HepG2 (cell line): ENCODE measurements around the gene MACROD2. TPM values are rescaled to one million over a fixed set of nuclear protein-coding genes. Genes with fewer than 3 reads are reported as not detected.

Experiments used
- ATAC-seq: fragments of 200-7000 bp; cut with Tn5 transposase; 3 replicates; pipeline ENCODE4 v1.9.1; 2020; ENCODE audit warnings: mild to moderate bottlenecking, moderate library complexity
- BruUV-seq: library from RNA; stranded (reverse); fragments of 400-500 nt; replicated peaks from 2 replicates; lab custom pipeline; 2021; lab: Mats Ljungman, UMichigan
- CTCF ChIA-PET: fragments of 300-600 bp; formaldehyde crosslinking; extraction: SDS; loops from one replicate; lab custom pipeline; 2021; ENCODE audit warnings: low total read pairs, inconsistent platforms, low intra/inter-chr PET ratio; lab: Yijun Ruan, JAX
- POLR2A ChIA-PET: fragments of 350-600 bp; sonication (Branson Sonifier 250); formaldehyde crosslinking; loops from one replicate; lab custom pipeline; 2020; ENCODE audit warnings: antibody characterized with exemption, inconsistent platforms; lab: Yijun Ruan, JAX
- DNase-seq: peaks from one replicate; pipeline ENCODE4 v3.0.0-alpha.2; 2015; ENCODE audit warnings: low spot score
- FAIRE-seq: peaks from 3 replicates; lab custom pipeline; 2011; peaks lifted over from hg19 to GRCh38; lab: Jason Lieb, UNC
- H2AFZ ChIP-seq: one replicate; pipeline ENCODE4 v1.6.1; 2011; ENCODE audit warnings: low read length, inconsistent platforms
- H3K27ac ChIP-seq: fragments of 300-600 bp; 3 replicates; pipeline ENCODE4 v1.8.0; 2011; ENCODE audit warnings: mixed run types, mild to moderate bottlenecking, mixed read lengths, low read length, inconsistent platforms; ENCODE audit not compliant: insufficient read depth; ENCODE audit errors: extremely low read length
- H3K27me3 ChIP-seq, 2 experiments: fragments of 200-600 bp in 1 of 2; 2 replicates in 1 of 2; 3 replicates in 1 of 2; pipeline versions ENCODE4 v1.6.0 to v1.8.0; 2011; ENCODE audit warnings: low read length in 2 of 2, mild to moderate bottlenecking in 2 of 2, moderate library complexity in 2 of 2, inconsistent platforms in 1 of 2; ENCODE audit not compliant: insufficient read depth in 2 of 2, control insufficient read depth in 1 of 2
- H3K36me3 ChIP-seq, 2 experiments: fragments of 200-600 bp in 1 of 2; replicated peaks in 1 of 2; 2 replicates in 1 of 2; 3 replicates in 1 of 2; pipeline versions ENCODE4 v1.5.1 to v1.8.0; 2011; ENCODE audit warnings: low read length in 2 of 2, inconsistent platforms in 1 of 2; ENCODE audit not compliant: insufficient read depth in 2 of 2, control insufficient read depth in 1 of 2
- H3K4me1 ChIP-seq: 2 replicates; pipeline ENCODE4 v1.5.1; 2012; ENCODE audit warnings: low read length, inconsistent platforms; ENCODE audit not compliant: insufficient read depth
- H3K4me2 ChIP-seq: 2 replicates; pipeline ENCODE4 v1.6.0; 2011; ENCODE audit warnings: low read depth, low read length, inconsistent platforms
- H3K4me3 ChIP-seq, 3 experiments: fragments of 200-600 bp in 1 of 3; sonication (generic), shearing (Covaris generic) in 1 of 3; replicated peaks in 1 of 3; 2 replicates each; pipeline ENCODE4 v1.5.1; 2011 to 2016; ENCODE audit warnings: low read length in 3 of 3, inconsistent platforms in 2 of 3, low read depth in 2 of 3, mild to moderate bottlenecking in 2 of 3, control low read depth in 1 of 3, mixed read lengths in 1 of 3; ENCODE audit not compliant: insufficient read depth in 1 of 3
- H3K79me2 ChIP-seq: one replicate; pipeline ENCODE4 v1.6.1; 2011; ENCODE audit warnings: low read length, inconsistent platforms; ENCODE audit not compliant: insufficient read depth
- H3K9ac ChIP-seq: 2 replicates; pipeline ENCODE4 v1.6.0; 2011; ENCODE audit warnings: mild to moderate bottlenecking, low read depth, low read length, inconsistent platforms; ENCODE audit not compliant: insufficient read depth
- H3K9me3 ChIP-seq: 2 replicates; pipeline ENCODE4 v1.5.1; 2012; ENCODE audit warnings: mild to moderate bottlenecking, low read length
- H4K20me1 ChIP-seq: 2 replicates; pipeline ENCODE4 v1.6.0; 2011; ENCODE audit warnings: inconsistent platforms, mild to moderate bottlenecking, low read length, moderate library complexity; ENCODE audit not compliant: insufficient read depth
- ELF3 ChIP-seq: IDR thresholded peaks from 2 replicates; pipeline ENCODE4 v1.6.1; 2016; ENCODE audit warnings: missing genetic modification reagents, missing compliant biosample characterization
- ESRRA ChIP-seq: sonication (generic); formaldehyde crosslinking; IDR thresholded peaks from 2 replicates; pipeline ENCODE4 v1.5.1; 2020; ENCODE audit warnings: mild to moderate bottlenecking, low read depth, missing genetic modification reagents
- HNF4A ChIP-seq: sonication (generic); formaldehyde crosslinking; IDR thresholded peaks from 2 replicates; pipeline ENCODE4 v1.4.0; 2020; ENCODE audit warnings: missing genetic modification reagents
- NR2F1 ChIP-seq, 2 experiments: fragments of 450-650 bp in 1 of 2; formaldehyde crosslinking in 1 of 2; IDR thresholded peaks; 2 replicates each; pipeline versions ENCODE4 v1.5.0 to v1.6.1; 2016 to 2020; ENCODE audit warnings: mild to moderate bottlenecking in 1 of 2, missing compliant biosample characterization in 1 of 2, missing genetic modification reagents in 1 of 2, moderate library complexity in 1 of 2
- RFX1 ChIP-seq: fragments of 450-650 bp; IDR thresholded peaks from 2 replicates; pipeline ENCODE4 v1.6.1; 2017
- SP2 ChIP-seq: sonication (generic); formaldehyde crosslinking; IDR thresholded peaks from 2 replicates; pipeline ENCODE4 v1.5.1; 2020; ENCODE audit warnings: mild to moderate bottlenecking, missing genetic modification reagents
- ZNF232 ChIP-seq: sonication (generic); formaldehyde crosslinking; IDR thresholded peaks from 2 replicates; pipeline ENCODE4 v1.4.0; 2020; ENCODE audit warnings: missing genetic modification reagents, borderline replicate concordance
- ZNF557 ChIP-seq: sonication (generic); formaldehyde crosslinking; IDR thresholded peaks from 2 replicates; pipeline ENCODE4 v1.4.0; 2020; ENCODE audit warnings: missing genetic modification reagents
- ZNF644 ChIP-seq: IDR thresholded peaks from 2 replicates; pipeline ENCODE4 v1.6.1; 2016; ENCODE audit warnings: low read depth
- ZNF674 ChIP-seq: sonication (generic); formaldehyde crosslinking; IDR thresholded peaks from 2 replicates; pipeline ENCODE4 v1.5.0; 2020; ENCODE audit warnings: low read depth, mild to moderate bottlenecking, missing genetic modification reagents
- ZNF761 ChIP-seq: sonication (generic); formaldehyde crosslinking; conservative IDR thresholded peaks from 2 replicates; pipeline ENCODE4 v1.4.0; 2020; ENCODE audit warnings: mild to moderate bottlenecking, missing genetic modification reagents
- WGBS: methylation state at CpG from one replicate; pipeline ENCODE4 v1.1.6; 2017; ENCODE audit warnings: low lambda C conversion rate; 5-methylcytosine and 5-hydroxymethylcytosine counted together
- in situ Hi-C: cut with HindIII; loops from 2 replicates; pipeline ENCODE4 v1.10.0; 2017; ENCODE audit warnings: low pct_unique_long_range_greater_than_20kb; ENCODE audit not compliant: extremely low pct_ligation_motif_present
- intact Hi-C: fragments of 100-400 bp; cut with micrococcal nuclease; formaldehyde crosslinking; loops from one replicate; pipeline ENCODE4 v1.10.0; 2022; ENCODE audit not compliant: unreplicated experiment
- polyA plus RNA-seq, 8 experiments: library from polyadenylated mRNA; depleted of rRNA in 3 of 8; stranded (reverse) in 7 of 8; unstranded in 1 of 8; fragments of >200 nt; fragmentation: Illumina TruSeq in 4 of 8; extraction: Trizol in 4 of 8; gene quantifications; 2 replicates each; pipeline versions ENCODE4 v1.2.1 to v1.2.3, GENCODE V29; 2011 to 2016; ENCODE audit warnings: low read depth in 4 of 8, missing spikeins in 1 of 8, mixed read lengths in 1 of 8; ENCODE audit not compliant: insufficient read depth in 1 of 8
- total RNA-seq, 5 experiments: library from RNA; depleted of rRNA; stranded (reverse); fragments of >200 nt; fragmentation: Illumina TruSeq; extraction: Trizol; gene quantifications; 2 replicates each; pipeline ENCODE4 v1.2.3, GENCODE V29; 2016; ENCODE audit warnings: low read depth in 1 of 5
- TF ChIP-seq, protein P1 (sequence below): IDR thresholded peaks from 2 replicates; pipeline ENCODE4 v1.4.0; 2020; ENCODE audit warnings: mild to moderate bottlenecking, missing genetic modification reagents
- TF ChIP-seq, protein P2 (sequence below), 2 experiments: fragments of 450-650 bp in 1 of 2; sonication (generic) in 1 of 2; formaldehyde crosslinking in 1 of 2; IDR thresholded peaks; 2 replicates each; pipeline versions ENCODE4 v1.6.1 to v1.8.0; 2016 to 2022; ENCODE audit warnings: antibody characterized with exemption in 1 of 2, mild to moderate bottlenecking in 1 of 2, missing genetic modification reagents in 1 of 2

Gene MACROD2
- total and polyA plus RNA-seq, 2 of the 13 experiments (the other 11 are each of a cell fraction or from before 2014, with no cell fraction given) = 0.13 to 0.51 TPM

GRCh38 chr20:14065774-14066173 is 70.5 kb downstream of the MACROD2 start:
- H3K9me3 ChIP-seq = no peaks in the 10 kb centered on the region
- no peak overlapping the region for H3K9ac ChIP-seq
- H3K36me3 ChIP-seq = no peaks in the 10 kb centered on the region
- peaks cover 9% of the 10 kb centered on the region for H3K4me1 ChIP-seq
- FAIRE-seq (no peak), ATAC-seq (peak; percentile 54), DNase-seq (peak; percentile 23)
- no peak overlapping the region for H3K4me3 ChIP-seq
- no peak overlapping the region for H3K27ac ChIP-seq
- whole genome bisulfite sequencing = 10% methylated on average over 3 of the region's 3 CpGs
- ChIA-PET CTCF (no interaction called here), POLR2A (no interaction called here)
- no peaks in the 10 kb centered on the region for H4K20me1 ChIP-seq
- H3K4me2 ChIP-seq = no peak overlapping the region
- BruUV-seq = no TSS peak
- intact Hi-C loops = no loop called here
- in situ Hi-C loops = no loop called here
- H3K79me2 ChIP-seq = no peaks in the 10 kb centered on the region
- no peak overlapping the region for H2AFZ ChIP-seq
- no peaks in the 10 kb centered on the region for H3K27me3 ChIP-seq
- TF ChIP-seq RFX1 = no peak
- no peak for TF ChIP-seq ZNF761 (CRISPR knock-in tag)
- 0 out of 2 replicates have a peak, but pooled peaks have one; percentile 46 for TF ChIP-seq ESRRA (CRISPR knock-in tag)
- peak; percentile 39; the same call in 1 of the 2 replicates for TF ChIP-seq ZNF644 (CRISPR knock-in tag)
- TF ChIP-seq ZNF674 = no peak
- peak; percentile 39; the same call in 1 of the 2 replicates for TF ChIP-seq ELF3 (CRISPR knock-in tag)
- no peak for TF ChIP-seq ZNF557 (CRISPR knock-in tag)
- TF ChIP-seq, protein P1, sequence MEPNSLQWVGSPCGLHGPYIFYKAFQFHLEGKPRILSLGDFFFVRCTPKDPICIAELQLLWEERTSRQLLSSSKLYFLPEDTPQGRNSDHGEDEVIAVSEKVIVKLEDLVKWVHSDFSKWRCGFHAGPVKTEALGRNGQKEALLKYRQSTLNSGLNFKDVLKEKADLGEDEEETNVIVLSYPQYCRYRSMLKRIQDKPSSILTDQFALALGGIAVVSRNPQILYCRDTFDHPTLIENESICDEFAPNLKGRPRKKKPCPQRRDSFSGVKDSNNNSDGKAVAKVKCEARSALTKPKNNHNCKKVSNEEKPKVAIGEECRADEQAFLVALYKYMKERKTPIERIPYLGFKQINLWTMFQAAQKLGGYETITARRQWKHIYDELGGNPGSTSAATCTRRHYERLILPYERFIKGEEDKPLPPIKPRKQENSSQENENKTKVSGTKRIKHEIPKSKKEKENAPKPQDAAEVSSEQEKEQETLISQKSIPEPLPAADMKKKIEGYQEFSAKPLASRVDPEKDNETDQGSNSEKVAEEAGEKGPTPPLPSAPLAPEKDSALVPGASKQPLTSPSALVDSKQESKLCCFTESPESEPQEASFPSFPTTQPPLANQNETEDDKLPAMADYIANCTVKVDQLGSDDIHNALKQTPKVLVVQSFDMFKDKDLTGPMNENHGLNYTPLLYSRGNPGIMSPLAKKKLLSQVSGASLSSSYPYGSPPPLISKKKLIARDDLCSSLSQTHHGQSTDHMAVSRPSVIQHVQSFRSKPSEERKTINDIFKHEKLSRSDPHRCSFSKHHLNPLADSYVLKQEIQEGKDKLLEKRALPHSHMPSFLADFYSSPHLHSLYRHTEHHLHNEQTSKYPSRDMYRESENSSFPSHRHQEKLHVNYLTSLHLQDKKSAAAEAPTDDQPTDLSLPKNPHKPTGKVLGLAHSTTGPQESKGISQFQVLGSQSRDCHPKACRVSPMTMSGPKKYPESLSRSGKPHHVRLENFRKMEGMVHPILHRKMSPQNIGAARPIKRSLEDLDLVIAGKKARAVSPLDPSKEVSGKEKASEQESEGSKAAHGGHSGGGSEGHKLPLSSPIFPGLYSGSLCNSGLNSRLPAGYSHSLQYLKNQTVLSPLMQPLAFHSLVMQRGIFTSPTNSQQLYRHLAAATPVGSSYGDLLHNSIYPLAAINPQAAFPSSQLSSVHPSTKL (CRISPR knock-in tag) = peak; percentile 26; the same call in 1 of the 2 replicates
- TF ChIP-seq SP2 (CRISPR knock-in tag) = no peak
- TF ChIP-seq, protein P2, sequence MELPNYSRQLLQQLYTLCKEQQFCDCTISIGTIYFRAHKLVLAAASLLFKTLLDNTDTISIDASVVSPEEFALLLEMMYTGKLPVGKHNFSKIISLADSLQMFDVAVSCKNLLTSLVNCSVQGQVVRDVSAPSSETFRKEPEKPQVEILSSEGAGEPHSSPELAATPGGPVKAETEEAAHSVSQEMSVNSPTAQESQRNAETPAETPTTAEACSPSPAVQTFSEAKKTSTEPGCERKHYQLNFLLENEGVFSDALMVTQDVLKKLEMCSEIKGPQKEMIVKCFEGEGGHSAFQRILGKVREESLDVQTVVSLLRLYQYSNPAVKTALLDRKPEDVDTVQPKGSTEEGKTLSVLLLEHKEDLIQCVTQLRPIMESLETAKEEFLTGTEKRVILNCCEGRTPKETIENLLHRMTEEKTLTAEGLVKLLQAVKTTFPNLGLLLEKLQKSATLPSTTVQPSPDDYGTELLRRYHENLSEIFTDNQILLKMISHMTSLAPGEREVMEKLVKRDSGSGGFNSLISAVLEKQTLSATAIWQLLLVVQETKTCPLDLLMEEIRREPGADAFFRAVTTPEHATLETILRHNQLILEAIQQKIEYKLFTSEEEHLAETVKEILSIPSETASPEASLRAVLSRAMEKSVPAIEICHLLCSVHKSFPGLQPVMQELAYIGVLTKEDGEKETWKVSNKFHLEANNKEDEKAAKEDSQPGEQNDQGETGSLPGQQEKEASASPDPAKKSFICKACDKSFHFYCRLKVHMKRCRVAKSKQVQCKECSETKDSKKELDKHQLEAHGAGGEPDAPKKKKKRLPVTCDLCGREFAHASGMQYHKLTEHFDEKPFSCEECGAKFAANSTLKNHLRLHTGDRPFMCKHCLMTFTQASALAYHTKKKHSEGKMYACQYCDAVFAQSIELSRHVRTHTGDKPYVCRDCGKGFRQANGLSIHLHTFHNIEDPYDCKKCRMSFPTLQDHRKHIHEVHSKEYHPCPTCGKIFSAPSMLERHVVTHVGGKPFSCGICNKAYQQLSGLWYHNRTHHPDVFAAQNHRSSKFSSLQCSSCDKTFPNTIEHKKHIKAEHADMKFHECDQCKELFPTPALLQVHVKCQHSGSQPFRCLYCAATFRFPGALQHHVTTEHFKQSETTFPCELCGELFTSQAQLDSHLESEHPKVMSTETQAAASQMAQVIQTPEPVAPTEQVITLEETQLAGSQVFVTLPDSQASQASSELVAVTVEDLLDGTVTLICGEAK (IDR thresholded peaks at IDR 0.05) = no peak
- TF ChIP-seq, protein P2 (CRISPR knock-in tag; IDR thresholded peaks at IDR 0.05) = no peak
- TF ChIP-seq HNF4A (CRISPR knock-in tag) = peak; percentile 52
- no peak for TF ChIP-seq ZNF232
- 0 out of 4 replicates have a peak, but pooled peaks of 1 of the 2 experiments have one; percentile 38 for TF ChIP-seq NR2F1 (CRISPR knock-in tag; IDR thresholded peaks at IDR 0.05)
